Smooth muscle cell (in vitro differentiated cells): ENCODE results near the gene CENPH. TPM values are rescaled to one million over a fixed set of nuclear protein-coding genes. Genes with fewer than 3 reads are reported as not detected.
"Not testable (repeated sequence)": the region's sequence is repeated elsewhere in the genome, so short reads cannot be mapped to it uniquely, and the experiment has no call there.

Source experiments
- DNase-seq: peaks from one replicate; lab custom pipeline; 2025; ENCODE audit not compliant: unreplicated experiment; lab: John Stamatoyannopoulos, UW
- H2AFZ ChIP-seq: fragments of 200-600 bp; sonication (generic); 2 replicates; pipeline ENCODE4 v1.6.0; 2016; ENCODE audit warnings: antibody characterized with exemption, low read depth, mild to moderate bottlenecking
- H3F3A ChIP-seq: fragments of 200-600 bp; sonication (generic); 2 replicates; pipeline ENCODE4 v1.6.0; 2017; ENCODE audit warnings: antibody characterized with exemption, low read depth
- H3K27ac ChIP-seq: fragments of 200-600 bp; sonication (generic); 2 replicates; pipeline ENCODE4 v1.5.1; 2016; ENCODE audit warnings: low read depth, mild to moderate bottlenecking
- H3K27me3 ChIP-seq: fragments of 200-600 bp; sonication (generic); 2 replicates; pipeline ENCODE4 v1.6.1; 2016; ENCODE audit warnings: low read depth, mild to moderate bottlenecking
- H3K36me3 ChIP-seq: fragments of 200-600 bp; sonication (generic); 2 replicates; pipeline ENCODE4 v1.5.1; 2016; ENCODE audit warnings: low read depth
- H3K4me1 ChIP-seq: fragments of 200-600 bp; sonication (generic); 2 replicates; pipeline ENCODE4 v1.5.1; 2016; ENCODE audit warnings: low read depth
- H3K4me2 ChIP-seq: fragments of 200-600 bp; sonication (generic); 2 replicates; pipeline ENCODE4 v1.6.0; 2016; ENCODE audit warnings: mild to moderate bottlenecking
- H3K4me3 ChIP-seq: fragments of 200-600 bp; sonication (generic); 2 replicates; pipeline ENCODE4 v1.5.1; 2016; ENCODE audit warnings: mild to moderate bottlenecking
- H3K79me2 ChIP-seq: fragments of 200-600 bp; sonication (generic); 2 replicates; pipeline ENCODE4 v1.6.0; 2016; ENCODE audit warnings: low read depth, mild to moderate bottlenecking
- H3K9ac ChIP-seq: fragments of 200-600 bp; sonication (generic); 2 replicates; pipeline ENCODE4 v1.6.0; 2016; ENCODE audit warnings: low read depth
- H3K9me3 ChIP-seq: fragments of 200-600 bp; sonication (generic); replicated peaks from 2 replicates; pipeline ENCODE4 v1.5.1; 2016; ENCODE audit warnings: low read depth
- H4K20me1 ChIP-seq: fragments of 200-600 bp; sonication (generic); 2 replicates; pipeline ENCODE4 v1.6.0; 2016; ENCODE audit warnings: low read depth
- WGBS: methylation state at CpG from one replicate; pipeline ENCODE4 v1.1.7; 2016; ENCODE audit warnings: low lambda C conversion rate; 5-methylcytosine and 5-hydroxymethylcytosine counted together
- polyA plus RNA-seq: library from polyadenylated mRNA; unstranded; fragments of >200 nt; fragmentation: Nextera tagmentation; extraction: Ambion mirVana; gene quantifications from 2 replicates; pipeline ENCODE4 v1.2.1, GENCODE V29; 2016
- total RNA-seq: library from RNA; depleted of rRNA; stranded (reverse); fragments of >200 nt; gene quantifications from 2 replicates; pipeline ENCODE4 v1.2.3, GENCODE V29; 2014
- TF ChIP-seq, protein P1 (sequence below): fragments of 200-600 bp; sonication (generic); IDR thresholded peaks from 2 replicates; pipeline ENCODE4 v1.5.1; 2017; ENCODE audit warnings: borderline replicate concordance, mild to moderate bottlenecking, antibody characterized with exemption; ENCODE audit not compliant: insufficient read depth, poor library complexity, severe bottlenecking

Gene CENPH, protein sequence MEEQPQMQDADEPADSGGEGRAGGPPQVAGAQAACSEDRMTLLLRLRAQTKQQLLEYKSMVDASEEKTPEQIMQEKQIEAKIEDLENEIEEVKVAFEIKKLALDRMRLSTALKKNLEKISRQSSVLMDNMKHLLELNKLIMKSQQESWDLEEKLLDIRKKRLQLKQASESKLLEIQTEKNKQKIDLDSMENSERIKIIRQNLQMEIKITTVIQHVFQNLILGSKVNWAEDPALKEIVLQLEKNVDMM
- total RNA-seq, result 13.3 and 15.5 TPM in 2 replicates
- polyA plus RNA-seq, result 10.5 and 11.5 TPM in 2 replicates

DNA sequence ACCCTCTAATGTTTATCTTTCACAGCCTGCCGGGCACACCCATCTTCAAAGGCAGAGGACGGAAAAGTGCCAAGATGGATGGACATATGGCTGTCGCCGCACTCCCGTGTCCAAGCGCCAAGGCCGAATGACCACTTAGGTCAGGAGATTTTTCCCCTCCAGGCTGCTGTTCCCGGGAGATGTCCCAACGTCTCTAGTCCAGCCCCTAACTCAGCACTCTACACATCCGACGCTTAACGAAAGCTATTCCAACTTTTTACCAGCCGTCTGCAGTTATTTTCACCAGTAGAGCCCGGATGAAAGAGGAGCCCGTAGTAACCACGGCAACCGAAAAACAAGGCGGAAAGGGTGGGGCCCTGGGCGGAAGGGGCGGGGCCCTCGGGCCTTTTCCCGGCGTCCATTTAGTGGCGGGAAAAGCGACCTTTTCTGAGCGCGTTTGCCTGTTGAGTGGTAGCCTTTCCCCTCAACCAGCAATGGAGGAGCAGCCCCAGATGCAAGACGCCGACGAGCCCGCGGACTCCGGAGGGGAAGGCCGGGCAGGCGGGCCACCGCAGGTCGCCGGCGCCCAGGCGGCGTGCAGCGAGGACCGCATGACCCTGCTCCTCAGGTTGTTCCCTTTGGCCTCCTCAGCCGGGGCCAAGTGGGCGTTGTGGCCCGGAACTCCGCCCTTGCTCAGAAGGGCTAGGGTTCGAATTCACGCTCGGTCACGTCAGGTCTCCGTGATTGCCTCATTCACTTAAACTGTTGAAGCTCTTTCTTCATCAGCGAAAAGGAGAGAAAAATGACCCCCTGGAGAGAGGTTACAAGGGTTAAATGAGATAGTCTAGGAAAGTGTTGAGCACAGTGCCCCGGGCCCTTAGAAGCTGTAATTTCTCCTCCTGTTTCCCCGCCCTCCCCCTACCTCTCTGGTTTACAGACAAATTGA lies at the start of gene CENPH:
TSS of gene CENPH (plus strand) at position 422 of the 925 bp plus-strand sequence. CDS start at position 474, 52 bp downstream.
- under 1% methylated on average over 55 of the region's 55 CpGs for WGBS
- H3K4me3 ChIP-seq, result peak within 1 kb of the TSS; percentile 78
- DNase-seq, result peak; percentile 72
- peak within 1 kb of the TSS; percentile 96 for H3K27ac ChIP-seq
- peak within 1 kb of the TSS; percentile 96 for H2AFZ ChIP-seq
- TF ChIP-seq, protein P1, sequence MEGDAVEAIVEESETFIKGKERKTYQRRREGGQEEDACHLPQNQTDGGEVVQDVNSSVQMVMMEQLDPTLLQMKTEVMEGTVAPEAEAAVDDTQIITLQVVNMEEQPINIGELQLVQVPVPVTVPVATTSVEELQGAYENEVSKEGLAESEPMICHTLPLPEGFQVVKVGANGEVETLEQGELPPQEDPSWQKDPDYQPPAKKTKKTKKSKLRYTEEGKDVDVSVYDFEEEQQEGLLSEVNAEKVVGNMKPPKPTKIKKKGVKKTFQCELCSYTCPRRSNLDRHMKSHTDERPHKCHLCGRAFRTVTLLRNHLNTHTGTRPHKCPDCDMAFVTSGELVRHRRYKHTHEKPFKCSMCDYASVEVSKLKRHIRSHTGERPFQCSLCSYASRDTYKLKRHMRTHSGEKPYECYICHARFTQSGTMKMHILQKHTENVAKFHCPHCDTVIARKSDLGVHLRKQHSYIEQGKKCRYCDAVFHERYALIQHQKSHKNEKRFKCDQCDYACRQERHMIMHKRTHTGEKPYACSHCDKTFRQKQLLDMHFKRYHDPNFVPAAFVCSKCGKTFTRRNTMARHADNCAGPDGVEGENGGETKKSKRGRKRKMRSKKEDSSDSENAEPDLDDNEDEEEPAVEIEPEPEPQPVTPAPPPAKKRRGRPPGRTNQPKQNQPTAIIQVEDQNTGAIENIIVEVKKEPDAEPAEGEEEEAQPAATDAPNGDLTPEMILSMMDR, result no peak
- H4K20me1 ChIP-seq, result no peaks in the 10 kb centered on the region
- peak within 1 kb of the TSS; percentile 93 for H3K9ac ChIP-seq
- H3K4me1 ChIP-seq, result no peaks in the 10 kb centered on the region
- H3K79me2 ChIP-seq, result no peaks in the 10 kb centered on the region
- H3F3A ChIP-seq, result peaks cover 5% of the 10 kb centered on the region
- no peaks in the 10 kb centered on the region for H3K36me3 ChIP-seq
- peak within 1 kb of the TSS; percentile 94 for H3K4me2 ChIP-seq
- H3K27me3 ChIP-seq, result no peaks in the 10 kb centered on the region
- H3K9me3 ChIP-seq, result no peaks in the 10 kb centered on the region

DNA sequence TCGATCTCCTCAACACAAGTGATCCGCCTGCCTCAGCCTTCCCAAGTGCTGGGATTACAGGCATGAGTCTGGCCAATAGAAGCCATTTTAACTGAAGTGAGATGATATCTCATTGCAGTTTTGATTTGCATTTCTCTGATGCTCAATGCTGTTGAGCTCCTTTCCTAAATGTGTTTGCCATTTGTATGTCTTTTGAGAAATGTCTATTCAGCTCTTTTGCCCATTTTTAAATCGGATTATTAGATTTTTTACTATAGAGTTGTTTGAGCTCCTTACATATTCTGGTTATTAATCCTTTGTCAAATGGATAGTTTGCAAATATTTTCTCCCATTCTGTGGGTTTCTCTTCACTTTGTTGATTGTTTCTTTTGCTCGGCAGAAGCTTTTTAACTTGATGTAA lies 49.1 kb upstream of the CENPH start:
- H3K4me1 ChIP-seq, DNase-seq, H4K20me1 ChIP-seq, H3K79me2 ChIP-seq, H3K9ac ChIP-seq, H3K27ac ChIP-seq, H3K27me3 ChIP-seq, H3K4me2 ChIP-seq, H3K4me3 ChIP-seq, H3F3A ChIP-seq, H2AFZ ChIP-seq, H3K9me3 ChIP-seq, H3K36me3 ChIP-seq: not testable (repeated sequence)
- WGBS, result 98% methylated on average over 4 of the region's 4 CpGs

DNA sequence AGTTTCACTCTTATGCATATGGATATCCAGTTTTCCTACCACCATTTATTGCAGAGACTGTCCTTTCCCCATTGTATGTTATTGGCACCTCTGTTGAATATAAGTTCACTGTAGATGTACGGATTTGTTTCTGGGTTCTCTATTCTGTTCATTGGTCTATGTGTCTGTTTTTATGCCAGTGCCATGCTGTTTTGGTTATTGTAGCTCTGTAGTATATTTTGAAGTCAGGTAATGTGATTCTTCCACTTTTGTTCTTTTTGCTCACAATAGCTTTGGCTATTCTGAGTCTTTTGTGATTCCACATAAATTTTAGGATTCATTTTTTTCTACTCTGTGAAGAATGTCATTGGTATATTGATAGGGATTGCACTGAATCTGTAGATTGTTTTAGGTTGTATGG lies 48.6 kb upstream of the CENPH start:
- H3K9ac ChIP-seq, result no peak overlapping the region
- no peaks in the 10 kb centered on the region for H3K27me3 ChIP-seq
- no peak overlapping the region for H3K27ac ChIP-seq
- H3K4me2 ChIP-seq, result no peak overlapping the region
- no peak overlapping the region for H2AFZ ChIP-seq
- no peak overlapping the region for H3K4me3 ChIP-seq
- no peaks in the 10 kb centered on the region for H3K36me3 ChIP-seq
- no peaks in the 10 kb centered on the region for H3K4me1 ChIP-seq
- DNase-seq, result no peak
- TF ChIP-seq, protein P1, result no peak
- WGBS, result 91% methylated on average over 1 of the region's 1 CpG
- no peaks in the 10 kb centered on the region for H4K20me1 ChIP-seq
- peaks cover 4% of the 10 kb centered on the region for H3K9me3 ChIP-seq
- no peaks in the 10 kb centered on the region for H3F3A ChIP-seq
- no peaks in the 10 kb centered on the region for H3K79me2 ChIP-seq

DNA sequence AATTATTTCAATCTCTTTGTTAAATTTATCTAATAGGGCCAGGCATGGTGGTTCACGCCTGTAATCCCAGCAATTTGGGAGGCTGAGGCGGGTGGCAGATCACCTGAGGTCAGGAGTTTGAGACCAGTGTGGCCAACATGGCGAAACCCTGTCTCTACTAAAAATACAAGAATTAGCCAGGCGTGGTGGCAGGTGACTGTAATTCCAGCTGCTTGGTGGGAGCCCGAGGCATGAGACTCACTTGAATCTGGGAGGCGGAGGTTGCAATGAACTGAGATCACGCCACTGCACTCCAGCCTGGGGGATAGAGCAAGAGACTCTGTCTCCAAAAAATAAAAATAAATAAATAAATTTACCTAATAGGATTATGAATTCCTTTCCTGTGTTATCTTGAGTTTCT lies 40.8 kb upstream of the CENPH start:
- not testable (repeated sequence) for H3F3A ChIP-seq, H3K9me3 ChIP-seq, H3K27ac ChIP-seq, H2AFZ ChIP-seq, H3K4me1 ChIP-seq, H3K36me3 ChIP-seq, H3K27me3 ChIP-seq, H3K9ac ChIP-seq, H3K79me2 ChIP-seq, H3K4me3 ChIP-seq, H3K4me2 ChIP-seq, DNase-seq, H4K20me1 ChIP-seq
- WGBS, result 94% methylated on average over 7 of the region's 7 CpGs
